K562 (cell line): ENCODE measurements around the gene RNF144A. TPM values are rescaled to one million over a fixed set of nuclear protein-coding genes. Genes with fewer than 3 reads are reported as not detected.

Source experiments
- ATAC-seq: fragments of 200-7000 bp; cut with Tn5 transposase; 3 replicates; pipeline ENCODE4 v1.9.1; 2020; ENCODE audit warnings: moderate library complexity
- BruUV-seq: library from RNA; stranded (reverse); fragments of 400-500 nt; replicated peaks from 2 replicates; lab custom pipeline; 2021; lab: Mats Ljungman, UMichigan
- CTCF ChIA-PET: fragments of 300-600 bp; formaldehyde crosslinking; extraction: SDS; loops from one replicate; lab custom pipeline; 2021; ENCODE audit warnings: low intra/inter-chr PET ratio; lab: Yijun Ruan, JAX
- POLR2A ChIA-PET: fragments of 300-600, 350-650 bp; sonication (Branson Sonifier 250); formaldehyde crosslinking; extraction: SDS; loops from one replicate; lab custom pipeline; 2021; ENCODE audit warnings: antibody characterized with exemption, inconsistent platforms; lab: Yijun Ruan, JAX
- DNase-seq, 4 experiments: peaks; one replicate each; pipeline versions ENCODE4 v3.0.0 to v3.0.0-alpha.2; 2011 to 2018; ENCODE audit warnings: low spot score in 3 of 4, mixed read lengths in 3 of 4; ENCODE audit errors: extremely low read depth in 1 of 4
- FAIRE-seq: peaks from 2 replicates; lab custom pipeline; 2011; peaks lifted over from hg19 to GRCh38; lab: Jason Lieb, UNC
- H2AFZ ChIP-seq: 2 replicates; pipeline ENCODE4 v1.6.0; 2011; ENCODE audit warnings: low read depth, low read length, control low read depth, inconsistent platforms
- H3K27ac ChIP-seq: fragments of 200-600 bp; 3 replicates; pipeline ENCODE4 v1.8.0; 2011; ENCODE audit warnings: low read depth, mild to moderate bottlenecking, control low read depth, inconsistent platforms, low read length, moderate library complexity, mixed read lengths; ENCODE audit errors: extremely low read depth
- H3K27me3 ChIP-seq, 2 experiments: fragments of 300-600 bp in 1 of 2; 2 replicates in 1 of 2; 3 replicates in 1 of 2; pipeline versions ENCODE4 v1.6.0 to v1.8.0; 2011; ENCODE audit warnings: inconsistent platforms in 2 of 2, low read length in 2 of 2, mild to moderate bottlenecking in 1 of 2, mixed read lengths in 1 of 2, moderate library complexity in 1 of 2; ENCODE audit not compliant: control insufficient read depth in 2 of 2, insufficient read depth in 2 of 2
- H3K36me3 ChIP-seq: fragments of 300-600 bp; 3 replicates; pipeline ENCODE4 v1.8.0; 2011; ENCODE audit warnings: mild to moderate bottlenecking, low read length, inconsistent platforms; ENCODE audit not compliant: control insufficient read depth, insufficient read depth
- H3K4me1 ChIP-seq, 2 experiments: fragments of 200-600 bp in 1 of 2; replicated peaks in 1 of 2; 2 replicates in 1 of 2; 3 replicates in 1 of 2; pipeline versions ENCODE4 v1.5.1 to v1.8.0; 2011; ENCODE audit warnings: inconsistent platforms in 2 of 2, low read length in 2 of 2, mild to moderate bottlenecking in 1 of 2, mixed read lengths in 1 of 2, moderate library complexity in 1 of 2; ENCODE audit not compliant: control insufficient read depth in 2 of 2, insufficient read depth in 2 of 2
- H3K4me2 ChIP-seq: 2 replicates; pipeline ENCODE4 v1.6.1; 2011; ENCODE audit warnings: low read length, control low read depth, inconsistent platforms, mixed read lengths; ENCODE audit not compliant: insufficient read depth
- H3K4me3 ChIP-seq: fragments of 200-600 bp; sonication (generic), shearing (Covaris generic); 2 replicates; pipeline ENCODE4 v1.5.1; 2016; ENCODE audit warnings: control low read depth, inconsistent platforms
- H3K79me2 ChIP-seq: fragments of 200-600 bp; 3 replicates; pipeline ENCODE4 v1.8.0; 2011; ENCODE audit warnings: low read length, inconsistent platforms; ENCODE audit not compliant: control insufficient read depth, insufficient read depth
- H3K9ac ChIP-seq, 2 experiments: 2 replicates each; pipeline versions ENCODE4 v1.6.0 to v1.6.1; 2011; ENCODE audit warnings: low read depth in 2 of 2, low read length in 2 of 2, control low read depth in 1 of 2, inconsistent platforms in 1 of 2, mild to moderate bottlenecking in 1 of 2, mixed read lengths in 1 of 2; ENCODE audit not compliant: insufficient read depth in 1 of 2
- H3K9me1 ChIP-seq: one replicate; pipeline ENCODE4 v1.6.0; 2011; ENCODE audit warnings: inconsistent platforms, mild to moderate bottlenecking, low read length, moderate library complexity; ENCODE audit not compliant: control insufficient read depth, insufficient read depth
- H3K9me3 ChIP-seq: replicated peaks from 2 replicates; pipeline ENCODE4 v1.5.1; 2011; ENCODE audit warnings: low read depth, low read length, inconsistent platforms; ENCODE audit not compliant: control insufficient read depth, insufficient read depth
- H4K20me1 ChIP-seq: replicated peaks from 2 replicates; pipeline ENCODE4 v1.6.1; 2011; ENCODE audit warnings: low read length, inconsistent platforms, mixed read lengths; ENCODE audit not compliant: control insufficient read depth, insufficient read depth
- CBX3 ChIP-seq, 2 experiments: IDR thresholded peaks; 1 replicate in 1 of 2; 2 replicates in 1 of 2; pipeline ENCODE4 v1.6.1; 2012; ENCODE audit warnings: inconsistent platforms in 2 of 2, low read length in 2 of 2, borderline replicate concordance in 1 of 2, control low read depth in 1 of 2
- CEBPB ChIP-seq: fragments of 450-650 bp; IDR thresholded peaks from 2 replicates; pipeline ENCODE4 v1.6.1; 2016; ENCODE audit warnings: missing genetic modification characterization, missing compliant biosample characterization
- CREB3L1 ChIP-seq: fragments of 450-650 bp; IDR thresholded peaks from 2 replicates; pipeline ENCODE4 v1.6.1; 2014; ENCODE audit warnings: low read depth, mild to moderate bottlenecking, moderate library complexity, borderline replicate concordance
- ETS1 ChIP-seq: conservative IDR thresholded peaks from 2 replicates; pipeline ENCODE4 v1.6.1; 2011; ENCODE audit warnings: low read depth, mild to moderate bottlenecking, low read length; ENCODE audit not compliant: control insufficient read depth
- HBP1 ChIP-seq: fragments of 450-650 bp; formaldehyde crosslinking; IDR thresholded peaks from 2 replicates; pipeline ENCODE4 v1.4.0; 2022; ENCODE audit warnings: missing genetic modification characterization
- HOXB6 ChIP-seq: fragments of 250-450 bp; sonication (Bioruptor Pico); IDR thresholded peaks from 2 replicates; pipeline ENCODE4 v1.5.1; 2022; ENCODE audit warnings: mild to moderate bottlenecking, borderline replicate concordance
- MAZ ChIP-seq, 2 experiments: fragments of 450-650 bp in 1 of 2; sonication (generic) in 1 of 2; formaldehyde crosslinking; IDR thresholded peaks in 1 of 2; conservative IDR thresholded peaks in 1 of 2; 2 replicates each; pipeline versions ENCODE4 v1.4.0 to v1.5.0; 2020; ENCODE audit warnings: mild to moderate bottlenecking in 1 of 2, missing genetic modification reagents in 1 of 2
- RBBP5 ChIP-seq: fragments of 200-600 bp; sonication (generic); IDR thresholded peaks from 2 replicates; pipeline ENCODE4 v1.6.1; 2012; ENCODE audit warnings: borderline replicate concordance, mild to moderate bottlenecking, low read length, control low read depth, inconsistent platforms; ENCODE audit not compliant: insufficient read depth, poor library complexity, severe bottlenecking
- USF1 ChIP-seq: sonication (generic); formaldehyde crosslinking; IDR thresholded peaks from 2 replicates; pipeline ENCODE4 v1.9.0; 2022; ENCODE audit warnings: mild to moderate bottlenecking, missing genetic modification reagents
- ZNF140 ChIP-seq: fragments of 250-450 bp; sonication (Bioruptor Pico); IDR thresholded peaks from 2 replicates; pipeline ENCODE4 v1.8.0; 2021; ENCODE audit warnings: moderate library complexity, mild to moderate bottlenecking, inconsistent platforms
- ZNF395 ChIP-seq: fragments of 200-800 bp; sonication (Bioruptor generic); IDR thresholded peaks from 2 replicates; pipeline ENCODE4 v1.6.1; 2017; ENCODE audit warnings: missing genetic modification characterization, missing compliant biosample characterization
- ZNF766 ChIP-seq: fragments of 200-800 bp; sonication (Bioruptor generic); conservative IDR thresholded peaks from 2 replicates; pipeline ENCODE4 v1.6.1; 2016; ENCODE audit warnings: missing genetic modification characterization, missing compliant biosample characterization
- ZNF778 ChIP-seq: fragments of 450-650 bp; formaldehyde crosslinking; IDR thresholded peaks from 2 replicates; pipeline ENCODE4 v1.4.0; 2020; ENCODE audit warnings: mild to moderate bottlenecking, moderate library complexity
- WGBS: fragments of 100-300 bp; shearing (Covaris generic); methylation state at CpG from one replicate; pipeline ENCODE4 v1.1.6; 2016; ENCODE audit warnings: low coverage, mixed read lengths; ENCODE audit not compliant: insufficient coverage; ENCODE audit errors: missing lambda C conversion rate; 5-methylcytosine and 5-hydroxymethylcytosine counted together
- in situ Hi-C: fragments of 300-500 bp; cut with MboI; formaldehyde crosslinking; loops from 4 replicates; pipeline ENCODE4 v1.15.0; 2018; ENCODE audit warnings: inconsistent platforms, mixed read lengths
- intact Hi-C: fragments of 100-400 bp; cut with micrococcal nuclease; formaldehyde crosslinking; loops from 2 replicates; pipeline ENCODE4 v1.14.2; 2022
- polyA plus RNA-seq, 8 experiments: library from polyadenylated mRNA; depleted of rRNA in 4 of 8; stranded (reverse) in 5 of 8; unstranded in 3 of 8; fragments of >200 nt; fragmentation: Nextera tagmentation in 2 of 8; fragmentation: Illumina TruSeq in 1 of 8; extraction: Ambion mirVana in 2 of 8; extraction: Trizol in 1 of 8; gene quantifications; 2 replicates each; pipeline versions ENCODE4 v1.2.1 to v1.2.3, GENCODE V29; 2011 to 2014; ENCODE audit warnings: inconsistent platforms in 1 of 8, missing spikeins in 1 of 8
- total RNA-seq, 7 experiments: library from RNA; depleted of rRNA in 6 of 7; stranded (reverse); fragments of >200 nt in 6 of 7; fragmentation: Illumina TruSeq in 2 of 7; extraction: Trizol in 2 of 7; gene quantifications; 2 replicates each; pipeline versions ENCODE4 v1.2.1 to v1.2.3, GENCODE V29; 2011 to 2021; ENCODE audit warnings: low replicate concordance in 1 of 7

The RNF144A gene
- total and polyA plus RNA-seq, 9 of the 15 experiments (the other 6 are each of a cell fraction or from before 2014, with no cell fraction given), result 0.96 to 11.3 (median 6.2) TPM

GRCh38 chr2:7024261-7024660, 107.0 kb downstream of the RNF144A start:
- CTCF ChIA-PET, result no interaction called here
- H3K9ac ChIP-seq, result no peak overlapping the region
- no peak overlapping the region for H3K4me3 ChIP-seq
- no peak overlapping the region for H3K4me2 ChIP-seq
- peaks cover 4% of the 10 kb centered on the region; the same call in 2 of the 3 replicates for H3K36me3 ChIP-seq
- no TSS peak for BruUV-seq
- no peak for TF ChIP-seq ZNF140
- TF ChIP-seq USF1 (CRISPR knock-in tag), result no peak
- no peak for TF ChIP-seq RBBP5
- no peak for TF ChIP-seq CREB3L1
- no peak for TF ChIP-seq CEBPB (tag)
- TF ChIP-seq ETS1, result no peak
- no peak for TF ChIP-seq ZNF766 (CRISPR knock-in tag)
- TF ChIP-seq MAZ (CRISPR knock-in tag; conservative IDR thresholded peaks at IDR 0.05 in 1 of 2, IDR thresholded peaks at IDR 0.05 in 1 of 2), result no peak
- no peak for TF ChIP-seq CBX3 (IDR thresholded peaks at IDR 0.05; ENCODE audit: borderline replicate concordance in 1 of 2, low read length in 2 of 2)
- no peak for TF ChIP-seq ZNF395 (CRISPR knock-in tag)
- no peak for TF ChIP-seq HBP1
- no peak for TF ChIP-seq HOXB6 (CRISPR knock-in tag)
- TF ChIP-seq ZNF778 (CRISPR knock-in tag), result no peak
- WGBS, result 91% methylated on average over 18 of the region's 18 CpGs
- no peak overlapping the region for H3K27ac ChIP-seq
- FAIRE-seq (no peak), ATAC-seq (no peak), DNase-seq (no peak)
- in situ Hi-C loops (loop anchor here (25.0 kb wide), 1 partner anchor 187 kb away; no protein-coding TSS in a partner anchor), intact Hi-C loops (no loop called here)
- no peak overlapping the region for H2AFZ ChIP-seq
- H3K9me3 ChIP-seq, result no peaks in the 10 kb centered on the region
- POLR2A ChIA-PET, result no interaction called here
- H3K4me1 ChIP-seq, result peaks cover 0 to 9% of the 10 kb centered on the region in 2 experiments; a peak in 2 of 5 replicates
- no peaks in the 10 kb centered on the region for H3K27me3 ChIP-seq
- H3K9me1 ChIP-seq, result no peaks in the 10 kb centered on the region
- H3K79me2 ChIP-seq, result no peaks in the 10 kb centered on the region
- no peaks in the 10 kb centered on the region for H4K20me1 ChIP-seq
